Measurements from ENCODE around the gene DVL2.
"Not testable (repeated sequence)": the region's sequence is repeated elsewhere in the genome, so short reads cannot be mapped to it uniquely, and the experiment has no call there.

The DVL2 gene

GRCh38 chr17:7249214-7249613 is 14.9 kb upstream of the DVL2 start:
- H3K4me3 ChIP-seq (ENCODE audit: low read depth in 1 of 2, low read length in 1 of 2), result no peak overlapping the region
- H3K27me3 ChIP-seq, result no peaks in the 10 kb centered on the region
- H3K4me1 ChIP-seq (ENCODE audit: control insufficient read depth in 1 of 2, insufficient read depth in 1 of 2, low read depth in 1 of 2, low read length in 1 of 2), result peaks cover 33% of the 10 kb centered on the region in 2 experiments
- H3K27ac ChIP-seq, result no peak overlapping the region
- H3K9me3 ChIP-seq, result no peaks in the 10 kb centered on the region
- no peak for TF ChIP-seq CTCF (IDR thresholded peaks at IDR 0.05)
- peaks cover 26% of the 10 kb centered on the region for H3K36me3 ChIP-seq

- Histone ChIP-seq H3K9me3 (no peaks in the 10 kb centered on the region), H3K27me3 (no peaks in the 10 kb centered on the region), H3K36me3 (peaks cover 30% of the 10 kb centered on the region), H3K27ac (no peak overlapping the region), H3K4me1 (ENCODE audit: control insufficient read depth in 1 of 2, insufficient read depth in 1 of 2, low read depth in 1 of 2, low read length in 1 of 2) (peaks cover 35 to 36% of the 10 kb centered on the region in 2 experiments), H3K4me3 (ENCODE audit: low read depth in 1 of 2, low read length in 1 of 2) (no peak overlapping the region)
- TF ChIP-seq CTCF (IDR thresholded peaks at IDR 0.05), result no peak
Measured at GRCh38 chr17:7248796-7249195, 14.5 kb upstream of the DVL2 start.

GRCh38 chr17:7246779-7247178 is 12.5 kb upstream of the DVL2 start:
- peaks cover 33 to 36% of the 10 kb centered on the region in 2 experiments for H3K4me1 ChIP-seq (ENCODE audit: control insufficient read depth in 1 of 2, insufficient read depth in 1 of 2, low read depth in 1 of 2, low read length in 1 of 2)
- peaks cover 32% of the 10 kb centered on the region for H3K36me3 ChIP-seq
- no peak for TF ChIP-seq CTCF (IDR thresholded peaks at IDR 0.05)
- no peak overlapping the region for H3K4me3 ChIP-seq (ENCODE audit: low read depth in 1 of 2, low read length in 1 of 2)
- H3K27ac ChIP-seq, result no peak overlapping the region
- no peaks in the 10 kb centered on the region for H3K9me3 ChIP-seq
- no peaks in the 10 kb centered on the region for H3K27me3 ChIP-seq

GRCh38 chr17:7243838-7244237 is 9.5 kb upstream of the DVL2 start:
- not testable (repeated sequence) for H3K9me3 ChIP-seq, H3K27me3 ChIP-seq
- Histone ChIP-seq H3K4me3 (ENCODE audit: low read depth in 1 of 2, low read length in 1 of 2) (peak overlapping the region; percentile 84 to 98), H3K4me1 (ENCODE audit: control insufficient read depth in 1 of 2, insufficient read depth in 1 of 2, low read depth in 1 of 2, low read length in 1 of 2) (peaks cover 30 to 36% of the 10 kb centered on the region in 2 experiments), H3K36me3 (peaks cover 50% of the 10 kb centered on the region), H3K27ac (peak overlapping the region; percentile 99)

- Histone ChIP-seq H3K9me3 (no peaks in the 10 kb centered on the region), H3K27ac (peak overlapping the region; percentile 99), H3K4me1 (ENCODE audit: control insufficient read depth in 1 of 2, insufficient read depth in 1 of 2, low read depth in 1 of 2, low read length in 1 of 2) (peaks cover 29 to 34% of the 10 kb centered on the region in 2 experiments), H3K27me3 (no peaks in the 10 kb centered on the region), H3K4me3 (ENCODE audit: low read depth in 1 of 2, low read length in 1 of 2) (peak overlapping the region; percentile 84 to 98), H3K36me3 (peaks cover 50% of the 10 kb centered on the region)
- TF ChIP-seq CTCF (IDR thresholded peaks at IDR 0.05), result no peak
Measured at GRCh38 chr17:7243453-7243729, 9.1 kb upstream of the DVL2 start.

- H3K36me3 ChIP-seq, result peaks cover 50% of the 10 kb centered on the region
- H3K4me1 ChIP-seq (ENCODE audit: control insufficient read depth in 1 of 2, insufficient read depth in 1 of 2, low read depth in 1 of 2, low read length in 1 of 2), result peaks cover 30 to 34% of the 10 kb centered on the region in 2 experiments
- H3K27me3 ChIP-seq, result no peaks in the 10 kb centered on the region
- peak overlapping the region; percentile 99 for H3K27ac ChIP-seq
- H3K4me3 ChIP-seq (ENCODE audit: low read depth in 1 of 2, low read length in 1 of 2), result peak overlapping the region; percentile 84 to 98
- TF ChIP-seq CTCF (IDR thresholded peaks at IDR 0.05), result peak; percentile 32
- H3K9me3 ChIP-seq, result no peaks in the 10 kb centered on the region
Measured at GRCh38 chr17:7242717-7243452, 8.6 kb upstream of the DVL2 start.

All from neutrophil (primary cell).